ENCODE data around the gene GPATCH2L. TPM values are rescaled to one million over a fixed set of nuclear protein-coding genes. Genes with fewer than 3 reads are reported as not detected.
A peak's percentile ranks its signal among the peaks of the same experiment; 100 is the strongest.

Gene GPATCH2L
- polyA plus RNA-seq, 1 donor (not counting 4 experiments of a cell fraction or from before 2014, with no cell fraction given), result 28.8 TPM

DNA sequence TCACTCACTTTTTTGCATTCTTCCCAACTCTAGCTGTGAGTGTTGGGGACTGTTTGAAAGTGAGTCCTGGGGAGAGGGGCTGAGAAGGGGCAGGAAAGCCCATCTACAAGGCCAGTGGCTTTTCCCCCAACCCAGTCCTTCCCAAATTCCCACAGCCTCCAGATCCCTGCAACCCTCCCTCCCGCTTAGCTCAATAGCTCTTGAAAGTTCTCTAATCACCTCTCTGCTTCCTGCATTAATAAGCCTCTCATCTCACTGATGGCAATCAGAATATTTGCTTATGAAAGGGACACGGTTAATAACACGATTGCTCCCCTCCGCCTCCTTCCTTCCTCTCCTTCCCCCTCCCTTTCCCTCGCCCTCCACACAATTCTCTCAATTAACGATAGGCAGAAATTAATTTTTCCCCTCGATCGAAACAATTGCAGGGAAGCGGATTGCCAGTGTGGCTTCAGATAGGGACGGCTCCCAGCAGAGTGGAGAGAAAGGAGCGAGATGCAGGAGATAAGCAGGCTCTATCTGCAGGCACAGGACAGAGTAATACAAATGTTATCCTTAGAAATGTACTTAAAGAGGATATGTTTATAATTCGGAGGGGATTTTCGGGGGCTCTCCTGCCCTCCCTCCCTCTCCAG lies 15.1 kb upstream of the GPATCH2L start:
- no peak for FAIRE-seq
- no peaks in the 10 kb centered on the region for H3K79me2 ChIP-seq (ENCODE audit: control insufficient read depth, insufficient read depth, low read length)
- TF ChIP-seq, protein P1, sequence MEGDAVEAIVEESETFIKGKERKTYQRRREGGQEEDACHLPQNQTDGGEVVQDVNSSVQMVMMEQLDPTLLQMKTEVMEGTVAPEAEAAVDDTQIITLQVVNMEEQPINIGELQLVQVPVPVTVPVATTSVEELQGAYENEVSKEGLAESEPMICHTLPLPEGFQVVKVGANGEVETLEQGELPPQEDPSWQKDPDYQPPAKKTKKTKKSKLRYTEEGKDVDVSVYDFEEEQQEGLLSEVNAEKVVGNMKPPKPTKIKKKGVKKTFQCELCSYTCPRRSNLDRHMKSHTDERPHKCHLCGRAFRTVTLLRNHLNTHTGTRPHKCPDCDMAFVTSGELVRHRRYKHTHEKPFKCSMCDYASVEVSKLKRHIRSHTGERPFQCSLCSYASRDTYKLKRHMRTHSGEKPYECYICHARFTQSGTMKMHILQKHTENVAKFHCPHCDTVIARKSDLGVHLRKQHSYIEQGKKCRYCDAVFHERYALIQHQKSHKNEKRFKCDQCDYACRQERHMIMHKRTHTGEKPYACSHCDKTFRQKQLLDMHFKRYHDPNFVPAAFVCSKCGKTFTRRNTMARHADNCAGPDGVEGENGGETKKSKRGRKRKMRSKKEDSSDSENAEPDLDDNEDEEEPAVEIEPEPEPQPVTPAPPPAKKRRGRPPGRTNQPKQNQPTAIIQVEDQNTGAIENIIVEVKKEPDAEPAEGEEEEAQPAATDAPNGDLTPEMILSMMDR (optimal IDR thresholded peaks at IDR 0.05 in 1 of 3, IDR thresholded peaks at IDR 0.05 in 1 of 3, conservative IDR thresholded peaks at IDR 0.05 in 1 of 3; ENCODE audit: extremely low read depth in 1 of 3, insufficient read depth in 2 of 3, low read length in 3 of 3), result no peak
- TF ChIP-seq EZH2 (IDR thresholded peaks at IDR 0.05; ENCODE audit: low read length), result peak; percentile 34
- H3K27ac ChIP-seq (ENCODE audit: control insufficient read depth, insufficient read depth, low read length), result no peak overlapping the region
- H3K4me3 ChIP-seq (ENCODE audit: control insufficient read depth in 2 of 3, extremely low read depth in 1 of 3, insufficient read depth in 2 of 3, low read depth in 1 of 3, low read length in 3 of 3), result no peak overlapping the region
- no peak for DNase-seq (ENCODE audit: low read depth, low spot score)
- no peak overlapping the region for H3K4me2 ChIP-seq (ENCODE audit: control insufficient read depth, extremely low read depth, insufficient read depth, low read depth, low read length)
- H3K9me3 ChIP-seq (ENCODE audit: control insufficient read depth, low read depth, low read length), result no peaks in the 10 kb centered on the region
- no peaks in the 10 kb centered on the region for H3K9me1 ChIP-seq (ENCODE audit: control insufficient read depth, extremely low read depth, insufficient read depth, low read length)
- H3K36me3 ChIP-seq (ENCODE audit: control insufficient read depth in 2 of 2, extremely low read depth in 1 of 2, insufficient read depth in 2 of 2, low read length in 2 of 2), result no peaks in the 10 kb centered on the region
- no peaks in the 10 kb centered on the region for H3K4me1 ChIP-seq (ENCODE audit: control insufficient read depth, extremely low read depth, insufficient read depth, low read length)
- no peak overlapping the region for H2AFZ ChIP-seq (ENCODE audit: control insufficient read depth, low read length)
- dilution Hi-C loops (cut with MboI; ENCODE audit: extremely low pct_ligation_motif_present, low sequenced_read_pairs), result no loop called here
- H3K27me3 ChIP-seq (ENCODE audit: control insufficient read depth, extremely low read depth, insufficient read depth, low read length), result peaks cover 63% of the 10 kb centered on the region
- H3K9ac ChIP-seq (ENCODE audit: control insufficient read depth, extremely low read depth, insufficient read depth, low read length), result no peak overlapping the region
- H4K20me1 ChIP-seq (ENCODE audit: control insufficient read depth, extremely low read depth, insufficient read depth, low read length), result peaks cover 2% of the 10 kb centered on the region

DNA sequence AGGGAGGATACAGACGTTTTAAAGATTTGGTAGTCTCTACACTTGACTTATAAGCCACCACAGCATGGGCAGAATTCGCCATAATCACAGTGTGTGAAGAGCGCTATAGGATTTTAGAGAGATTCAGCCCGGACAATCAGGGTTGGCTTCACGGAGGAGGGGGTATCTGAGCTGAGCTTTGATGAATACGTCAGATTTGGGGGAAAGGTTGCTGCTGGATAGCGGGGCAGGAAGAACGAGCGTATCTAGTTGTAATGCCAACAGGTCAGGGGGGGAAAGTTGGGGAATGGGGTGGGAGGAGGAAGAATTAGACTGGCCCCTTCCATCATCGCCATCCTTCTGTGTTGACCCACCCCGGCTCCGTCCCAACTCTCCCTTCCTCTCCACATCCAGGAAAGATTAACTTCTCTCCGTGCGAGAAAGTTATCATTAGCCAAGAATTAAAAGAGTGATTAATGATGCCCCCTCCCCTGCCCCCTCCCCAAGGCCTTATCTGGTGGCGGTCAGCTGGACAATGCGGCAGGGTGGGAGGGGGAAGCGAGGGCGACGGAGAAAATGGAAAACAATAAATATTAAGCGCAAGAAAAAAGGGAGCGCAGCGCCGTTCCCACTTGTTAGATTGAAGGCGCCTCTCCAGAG lies 13.5 kb upstream of the GPATCH2L start:
- no peak overlapping the region for H2AFZ ChIP-seq (ENCODE audit: control insufficient read depth, low read length)
- no peak overlapping the region for H3K4me3 ChIP-seq (ENCODE audit: control insufficient read depth in 2 of 3, extremely low read depth in 1 of 3, insufficient read depth in 2 of 3, low read depth in 1 of 3, low read length in 3 of 3)

More for the DNA sequence above, 13.5 kb upstream of the GPATCH2L start:
- Histone ChIP-seq H3K36me3 (ENCODE audit: control insufficient read depth in 2 of 2, extremely low read depth in 1 of 2, insufficient read depth in 2 of 2, low read length in 2 of 2) (no peaks in the 10 kb centered on the region), H3K4me1 (ENCODE audit: control insufficient read depth, extremely low read depth, insufficient read depth, low read length) (no peaks in the 10 kb centered on the region), H3K9me3 (ENCODE audit: control insufficient read depth, low read depth, low read length) (no peaks in the 10 kb centered on the region), H3K27ac (ENCODE audit: control insufficient read depth, insufficient read depth, low read length) (no peak overlapping the region), H3K79me2 (ENCODE audit: control insufficient read depth, insufficient read depth, low read length) (no peaks in the 10 kb centered on the region), H3K9ac (ENCODE audit: control insufficient read depth, extremely low read depth, insufficient read depth, low read length) (no peak overlapping the region), H3K27me3 (ENCODE audit: control insufficient read depth, extremely low read depth, insufficient read depth, low read length) (peaks cover 57% of the 10 kb centered on the region), H3K4me2 (ENCODE audit: control insufficient read depth, extremely low read depth, insufficient read depth, low read depth, low read length) (peak overlapping the region; percentile 16), H3K9me1 (ENCODE audit: control insufficient read depth, extremely low read depth, insufficient read depth, low read length) (no peaks in the 10 kb centered on the region), H4K20me1 (ENCODE audit: control insufficient read depth, extremely low read depth, insufficient read depth, low read length) (peaks cover 2% of the 10 kb centered on the region)
- FAIRE-seq, result no peak
- peak; percentile 25 for TF ChIP-seq EZH2 (IDR thresholded peaks at IDR 0.05; ENCODE audit: low read length)
- TF ChIP-seq, protein P1 (optimal IDR thresholded peaks at IDR 0.05 in 1 of 3, IDR thresholded peaks at IDR 0.05 in 1 of 3, conservative IDR thresholded peaks at IDR 0.05 in 1 of 3; ENCODE audit: extremely low read depth in 1 of 3, insufficient read depth in 2 of 3, low read length in 3 of 3), result no peak
- dilution Hi-C loops (cut with MboI; ENCODE audit: extremely low pct_ligation_motif_present, low sequenced_read_pairs), result no loop called here
- no peak for DNase-seq (ENCODE audit: low read depth, low spot score)
